Activated CD4-positive, alpha-beta memory T cell treated with anti-CD3 and anti-CD28 coated beads, Interleukin-2, amount 10 ng/mL, durations not matched to agents 7 days and 5 days (primary cell): Measurements from ENCODE around the gene MRPS18A. TPM values are rescaled to one million over a fixed set of nuclear protein-coding genes. Genes with fewer than 3 reads are reported as not detected.

Source experiments
- CTCF ChIA-PET: fragments of 350-600 bp; sonication (Branson Sonifier 250); formaldehyde crosslinking; loops from one replicate; lab custom pipeline; 2021; ENCODE audit warnings: antibody characterized with exemption, inconsistent platforms; lab: Charles Lee
- POLR2A ChIA-PET: fragments of 350-600 bp; sonication (Branson Sonifier 250); formaldehyde crosslinking; loops from one replicate; lab custom pipeline; 2021; ENCODE audit warnings: antibody characterized with exemption; lab: Charles Lee
- DNase-seq: peaks from one replicate; pipeline ENCODE4 v3.0.0-alpha.2; 2020
- H3K27ac Mint-ChIP-seq: one replicate; pipeline ENCODE4 v1.8.0; 2021; ENCODE audit warnings: mild to moderate bottlenecking, mixed read lengths
- H3K27me3 Mint-ChIP-seq: one replicate; pipeline ENCODE4 v1.8.0; 2021; ENCODE audit warnings: mixed read lengths
- H3K36me3 Mint-ChIP-seq: one replicate; pipeline ENCODE4 v1.8.0; 2021; ENCODE audit warnings: low read depth, mixed read lengths
- H3K4me1 Mint-ChIP-seq: one replicate; pipeline ENCODE4 v1.8.0; 2021; ENCODE audit warnings: mixed read lengths
- H3K4me3 Mint-ChIP-seq: one replicate; pipeline ENCODE4 v1.8.0; 2021; ENCODE audit warnings: mild to moderate bottlenecking, mixed read lengths
- H3K9me3 Mint-ChIP-seq: one replicate; pipeline ENCODE4 v1.8.0; 2021; ENCODE audit warnings: mixed read lengths
- total RNA-seq, 2 experiments: library from RNA; stranded (reverse); gene quantifications; one replicate each; pipeline ENCODE4 v1.2.3, GENCODE V29; 2021

The MRPS18A gene
- total RNA-seq, result 10 to 100 TPM; 38.5 to 40.5 TPM

- H3K9me3 Mint-ChIP-seq, result no peaks in the 10 kb centered on the region
- POLR2A ChIA-PET, result interaction anchor here (0.7 to 5.1 kb wide), 8 partner anchors 13 to 82 kb away, joined by 3 to 23 read pairs (median 4); partner anchors contain the start of genes GTPBP2, MAD2L1BP and VEGFA
- peaks cover 16% of the 10 kb centered on the region for H3K36me3 Mint-ChIP-seq
- H3K27me3 Mint-ChIP-seq, result no peaks in the 10 kb centered on the region
- H3K4me3 Mint-ChIP-seq, result peak within 1 kb of the TSS; percentile 81
- peaks cover 40% of the 10 kb centered on the region for H3K4me1 Mint-ChIP-seq
- CTCF ChIA-PET, result interaction anchor here (0.7 to 4.5 kb wide), 8 partner anchors 18 to 391 kb away, joined by 3 to 22 read pairs (median 8); partner anchors contain the start of genes GTPBP2 and VEGFA
- peak within 1 kb of the TSS; percentile 80 for H3K27ac Mint-ChIP-seq
- DNase-seq, result peak; percentile 88
These were observed at the start of gene MRPS18A for GRCh38 chr6:43687437-43688347. TSS of gene MRPS18A (minus strand) at chr6:43687791. CDS start at chr6:43687779, 12 bp downstream.

- no peak for DNase-seq
- H3K36me3 Mint-ChIP-seq, result peaks cover 4% of the 10 kb centered on the region
- POLR2A ChIA-PET, result no interaction called here
- H3K4me1 Mint-ChIP-seq, result peaks cover 21% of the 10 kb centered on the region
- CTCF ChIA-PET, result no interaction called here
- H3K27me3 Mint-ChIP-seq, result no peaks in the 10 kb centered on the region
- H3K9me3 Mint-ChIP-seq, result peaks cover 6% of the 10 kb centered on the region
- no peak overlapping the region for H3K4me3 Mint-ChIP-seq
- no peak overlapping the region for H3K27ac Mint-ChIP-seq
These were observed 49.3 kb upstream of the MRPS18A start for GRCh38 chr6:43736844-43737243.

- H3K4me1 Mint-ChIP-seq, result peaks cover 21% of the 10 kb centered on the region
- peaks cover 11% of the 10 kb centered on the region for H3K9me3 Mint-ChIP-seq
- peaks cover 8% of the 10 kb centered on the region for H3K36me3 Mint-ChIP-seq
- no peak overlapping the region for H3K27ac Mint-ChIP-seq
- no peak overlapping the region for H3K4me3 Mint-ChIP-seq
- POLR2A ChIA-PET, result interaction anchor here (0.6 kb wide), 1 partner anchor 224 kb away, joined by 3 read pairs; no protein-coding TSS in a partner anchor
- H3K27me3 Mint-ChIP-seq, result peaks cover 2% of the 10 kb centered on the region
- CTCF ChIA-PET, result no interaction called here
- DNase-seq, result no peak
These were observed 48.7 kb upstream of the MRPS18A start for GRCh38 chr6:43736211-43736786.

GRCh38 chr6:43735642-43736199 is 48.1 kb upstream of the MRPS18A start:
- Mint-ChIP-seq H3K4me1 (peaks cover 21% of the 10 kb centered on the region), H3K4me3 (no peak overlapping the region), H3K9me3 (peaks cover 15% of the 10 kb centered on the region), H3K27ac (no peak overlapping the region), H3K36me3 (peaks cover 9% of the 10 kb centered on the region), H3K27me3 (peaks cover 3% of the 10 kb centered on the region)
- ChIA-PET POLR2A (interaction anchor here (0.6 kb wide), 1 partner anchor 225 kb away, joined by 3 read pairs; no protein-coding TSS in a partner anchor), CTCF (no interaction called here)
- no peak for DNase-seq

- Mint-ChIP-seq H3K9me3 (peaks cover 19% of the 10 kb centered on the region), H3K36me3 (peaks cover 9% of the 10 kb centered on the region), H3K27ac (peak overlapping the region; percentile 14), H3K4me3 (no peak overlapping the region), H3K4me1 (peaks cover 21% of the 10 kb centered on the region), H3K27me3 (peaks cover 3% of the 10 kb centered on the region)
- POLR2A ChIA-PET, result no interaction called here
- DNase-seq, result no peak
- CTCF ChIA-PET, result interaction anchor here (1.3 to 1.4 kb wide), 2 partner anchors 10 to 39 kb away, joined by 5 to 6 read pairs; no protein-coding TSS in a partner anchor
These were observed 46.7 kb upstream of the MRPS18A start for GRCh38 chr6:43734294-43734665.

- Mint-ChIP-seq H3K27ac (peak overlapping the region; percentile 37), H3K4me1 (peaks cover 21% of the 10 kb centered on the region), H3K4me3 (no peak overlapping the region), H3K9me3 (peaks cover 19% of the 10 kb centered on the region), H3K36me3 (peaks cover 9% of the 10 kb centered on the region), H3K27me3 (peaks cover 3% of the 10 kb centered on the region)
- ChIA-PET POLR2A (no interaction called here), CTCF (interaction anchor here (1.3 to 1.4 kb wide), 2 partner anchors 9 to 40 kb away, joined by 5 to 6 read pairs; no protein-coding TSS in a partner anchor)
- peak; percentile 62 for DNase-seq
These were observed 46.1 kb upstream of the MRPS18A start for GRCh38 chr6:43733471-43734293.

GRCh38 chr6:43730634-43731033 is 43.0 kb upstream of the MRPS18A start:
- H3K27ac Mint-ChIP-seq, result no peak overlapping the region
- CTCF ChIA-PET, result interaction anchor here (1.4 kb wide), 1 partner anchor 43 kb away, joined by 4 read pairs; no protein-coding TSS in a partner anchor

GRCh38 chr6:43729537-43729936 is 41.9 kb upstream of the MRPS18A start:
- Mint-ChIP-seq H3K4me1 (peaks cover 31% of the 10 kb centered on the region), H3K9me3 (peaks cover 19% of the 10 kb centered on the region), H3K27me3 (peaks cover 3% of the 10 kb centered on the region), H3K36me3 (peaks cover 9% of the 10 kb centered on the region), H3K4me3 (no peak overlapping the region), H3K27ac (no peak overlapping the region)
- no peak for DNase-seq
- POLR2A ChIA-PET, result no interaction called here
- CTCF ChIA-PET, result no interaction called here

More at GRCh38 chr6:43730634-43731033, 43.0 kb upstream of the MRPS18A start:
- Mint-ChIP-seq H3K4me1 (peaks cover 26% of the 10 kb centered on the region), H3K36me3 (peaks cover 9% of the 10 kb centered on the region), H3K9me3 (peaks cover 19% of the 10 kb centered on the region), H3K27me3 (peaks cover 3% of the 10 kb centered on the region), H3K4me3 (no peak overlapping the region)
- POLR2A ChIA-PET, result no interaction called here
- no peak for DNase-seq

GRCh38 chr6:43728586-43728985 is 41.0 kb upstream of the MRPS18A start:
- Mint-ChIP-seq H3K36me3 (peaks cover 9% of the 10 kb centered on the region), H3K9me3 (peaks cover 19% of the 10 kb centered on the region), H3K4me1 (peaks cover 31% of the 10 kb centered on the region), H3K4me3 (no peak overlapping the region), H3K27me3 (peaks cover 3% of the 10 kb centered on the region), H3K27ac (no peak overlapping the region)
- CTCF ChIA-PET, result interaction anchor here (0.6 kb wide), 1 partner anchor 41 kb away, joined by 5 read pairs; the partner anchor contains the start of gene VEGFA
- POLR2A ChIA-PET, result no interaction called here
- DNase-seq, result no peak

- H3K27me3 Mint-ChIP-seq, result peaks cover 3% of the 10 kb centered on the region
- peaks cover 27% of the 10 kb centered on the region for H3K4me1 Mint-ChIP-seq
- H3K4me3 Mint-ChIP-seq, result no peak overlapping the region
- CTCF ChIA-PET, result no interaction called here
- peaks cover 19% of the 10 kb centered on the region for H3K9me3 Mint-ChIP-seq
- peaks cover 9% of the 10 kb centered on the region for H3K36me3 Mint-ChIP-seq
- no peak overlapping the region for H3K27ac Mint-ChIP-seq
- POLR2A ChIA-PET, result interaction anchor here (0.5 kb wide), 1 partner anchor 18 kb away, joined by 3 read pairs; no protein-coding TSS in a partner anchor
- DNase-seq, result no peak
These were observed 40.0 kb upstream of the MRPS18A start for GRCh38 chr6:43727634-43728033.

GRCh38 chr6:43725643-43726580 is 38.3 kb upstream of the MRPS18A start:
- POLR2A ChIA-PET, result interaction anchor here (1.3 to 1.9 kb wide), 3 partner anchors 44 to 348 kb away, joined by 6 to 15 read pairs (median 9); partner anchors contain the start of genes GTPBP2 and VEGFA

More at GRCh38 chr6:43725643-43726580, 38.3 kb upstream of the MRPS18A start:
- H3K27me3 Mint-ChIP-seq, result no peaks in the 10 kb centered on the region
- no peak for DNase-seq
- CTCF ChIA-PET, result interaction anchor here (1.0 to 2.7 kb wide), 7 partner anchors 17 to 353 kb away, joined by 3 to 32 read pairs (median 7); partner anchors contain the start of gene VEGFA
- peaks cover 5% of the 10 kb centered on the region for H3K9me3 Mint-ChIP-seq
- peak overlapping the region; percentile 16 for H3K4me3 Mint-ChIP-seq
- H3K4me1 Mint-ChIP-seq, result peaks cover 27% of the 10 kb centered on the region
- H3K36me3 Mint-ChIP-seq, result no peaks in the 10 kb centered on the region
- H3K27ac Mint-ChIP-seq, result peak overlapping the region; percentile 62
